HepG2 (cell line): ENCODE results near the gene IL17F. TPM values are rescaled to one million over a fixed set of nuclear protein-coding genes. Genes with fewer than 3 reads are reported as not detected.

Source experiments
- ADNP ChIP-seq: sonication (generic); formaldehyde crosslinking; IDR thresholded peaks from 2 replicates; pipeline ENCODE4 v1.4.0; 2020; ENCODE audit warnings: missing genetic modification reagents
- ARNT ChIP-seq: fragments of 450-650 bp; IDR thresholded peaks from 2 replicates; pipeline ENCODE4 v1.6.1; 2017
- BRD4 ChIP-seq: sonication (generic); formaldehyde crosslinking; IDR thresholded peaks from 2 replicates; pipeline ENCODE4 v1.4.0; 2020; ENCODE audit warnings: missing genetic modification reagents
- CAMTA2 ChIP-seq: sonication (generic); formaldehyde crosslinking; IDR thresholded peaks from 2 replicates; pipeline ENCODE4 v1.4.0; 2020; ENCODE audit warnings: mild to moderate bottlenecking, missing genetic modification reagents, borderline replicate concordance
- CBX5 ChIP-seq: sonication (generic); formaldehyde crosslinking; IDR thresholded peaks from 2 replicates; pipeline ENCODE4 v1.4.0; 2020; ENCODE audit warnings: missing genetic modification reagents, borderline replicate concordance
- FOSL2 ChIP-seq: sonication (generic); formaldehyde crosslinking; IDR thresholded peaks from 2 replicates; pipeline ENCODE4 v1.4.0; 2020; ENCODE audit warnings: missing genetic modification reagents
- FOXJ3 ChIP-seq: sonication (generic); formaldehyde crosslinking; IDR thresholded peaks from 2 replicates; pipeline ENCODE4 v1.4.0; 2020; ENCODE audit warnings: missing genetic modification reagents, mild to moderate bottlenecking, borderline replicate concordance
- HIVEP1 ChIP-seq: sonication (generic); formaldehyde crosslinking; IDR thresholded peaks from 2 replicates; pipeline ENCODE4 v1.4.0; 2020; ENCODE audit warnings: mild to moderate bottlenecking, missing genetic modification reagents
- HMG20A ChIP-seq: IDR thresholded peaks from 2 replicates; pipeline ENCODE4 v1.6.1; 2016; ENCODE audit warnings: borderline replicate concordance
- PCBP1 ChIP-seq: fragments of 200-400 bp; formaldehyde crosslinking; IDR thresholded peaks from 2 replicates; pipeline ENCODE4 v1.6.1; 2017; ENCODE audit warnings: mild to moderate bottlenecking, low read depth, low read length, borderline replicate concordance
- REPIN1 ChIP-seq: sonication (generic); formaldehyde crosslinking; IDR thresholded peaks from 2 replicates; pipeline ENCODE4 v1.8.0; 2022; ENCODE audit warnings: missing genetic modification reagents, low read depth, mild to moderate bottlenecking, borderline replicate concordance
- SPEN ChIP-seq: sonication (generic); formaldehyde crosslinking; IDR thresholded peaks from 2 replicates; pipeline ENCODE4 v1.5.1; 2020; ENCODE audit warnings: low read depth, mild to moderate bottlenecking, missing genetic modification reagents
- THAP11 ChIP-seq: IDR thresholded peaks from 2 replicates; pipeline ENCODE4 v1.6.1; 2016; ENCODE audit warnings: missing biosample characterization, missing genetic modification reagents
- TMF1 ChIP-seq: sonication (generic); formaldehyde crosslinking; IDR thresholded peaks from 2 replicates; pipeline ENCODE4 v1.8.1; 2022; ENCODE audit warnings: low read depth, missing genetic modification reagents
- ZKSCAN8 ChIP-seq: IDR thresholded peaks from 2 replicates; pipeline ENCODE4 v1.6.1; 2016; ENCODE audit warnings: borderline replicate concordance, missing genetic modification reagents, missing compliant biosample characterization
- ZNF251 ChIP-seq: sonication (generic); formaldehyde crosslinking; IDR thresholded peaks from 2 replicates; pipeline ENCODE4 v1.9.0; 2021; ENCODE audit warnings: mild to moderate bottlenecking, missing genetic modification reagents
- ZNF343 ChIP-seq: sonication (generic); formaldehyde crosslinking; IDR thresholded peaks from 2 replicates; pipeline ENCODE4 v1.4.0; 2020; ENCODE audit warnings: mild to moderate bottlenecking, missing genetic modification reagents
- ZNF354B ChIP-seq: sonication (generic); formaldehyde crosslinking; IDR thresholded peaks from 2 replicates; pipeline ENCODE4 v1.8.0; 2022; ENCODE audit warnings: mild to moderate bottlenecking, missing genetic modification reagents
- ZNF510 ChIP-seq: sonication (generic); formaldehyde crosslinking; IDR thresholded peaks from 2 replicates; pipeline ENCODE4 v1.4.0; 2020; ENCODE audit warnings: low read depth, mild to moderate bottlenecking, missing genetic modification reagents
- ZNF543 ChIP-seq: sonication (generic); formaldehyde crosslinking; IDR thresholded peaks from 2 replicates; pipeline ENCODE4 v1.4.0; 2020; ENCODE audit warnings: mild to moderate bottlenecking, missing genetic modification reagents
- ZNF556 ChIP-seq: sonication (generic); formaldehyde crosslinking; IDR thresholded peaks from 2 replicates; pipeline ENCODE4 v1.4.0; 2020; ENCODE audit warnings: mild to moderate bottlenecking, missing genetic modification reagents, borderline replicate concordance
- ZNF557 ChIP-seq: sonication (generic); formaldehyde crosslinking; IDR thresholded peaks from 2 replicates; pipeline ENCODE4 v1.4.0; 2020; ENCODE audit warnings: missing genetic modification reagents
- ZNF567 ChIP-seq: sonication (generic); formaldehyde crosslinking; IDR thresholded peaks from 2 replicates; pipeline ENCODE4 v1.8.1; 2023; ENCODE audit warnings: mild to moderate bottlenecking, missing genetic modification reagents, borderline replicate concordance
- ZNF782 ChIP-seq: sonication (generic); formaldehyde crosslinking; IDR thresholded peaks from 2 replicates; pipeline ENCODE4 v1.4.0; 2020; ENCODE audit warnings: missing genetic modification reagents, mild to moderate bottlenecking, borderline replicate concordance
- ZSCAN20 ChIP-seq: sonication (generic); formaldehyde crosslinking; IDR thresholded peaks from 2 replicates; pipeline ENCODE4 v1.4.0; 2020; ENCODE audit warnings: missing genetic modification reagents, mild to moderate bottlenecking, borderline replicate concordance
- polyA plus RNA-seq, 8 experiments: library from polyadenylated mRNA; depleted of rRNA in 3 of 8; stranded (reverse) in 7 of 8; unstranded in 1 of 8; fragments of >200 nt; fragmentation: Illumina TruSeq in 4 of 8; extraction: Trizol in 4 of 8; gene quantifications; 2 replicates each; pipeline versions ENCODE4 v1.2.1 to v1.2.3, GENCODE V29; 2011 to 2016; ENCODE audit warnings: low read depth in 4 of 8, missing spikeins in 1 of 8, mixed read lengths in 1 of 8; ENCODE audit not compliant: insufficient read depth in 1 of 8
- total RNA-seq, 5 experiments: library from RNA; depleted of rRNA; stranded (reverse); fragments of >200 nt; fragmentation: Illumina TruSeq; extraction: Trizol; gene quantifications; 2 replicates each; pipeline ENCODE4 v1.2.3, GENCODE V29; 2016; ENCODE audit warnings: low read depth in 1 of 5
- TF ChIP-seq, protein P1 (sequence below): sonication (generic); formaldehyde crosslinking; IDR thresholded peaks from 2 replicates; pipeline ENCODE4 v1.9.0; 2021; ENCODE audit warnings: missing genetic modification reagents, borderline replicate concordance
- TF ChIP-seq, protein P2 (sequence below): sonication (generic); IDR thresholded peaks from 2 replicates; pipeline ENCODE4 v1.6.1; 2016; ENCODE audit warnings: low read depth, borderline replicate concordance
- TF ChIP-seq, protein P3 (sequence below): sonication (generic); formaldehyde crosslinking; IDR thresholded peaks from 2 replicates; pipeline ENCODE4 v1.5.0; 2020; ENCODE audit warnings: mild to moderate bottlenecking, missing genetic modification reagents
- TF ChIP-seq, protein P4 (sequence below): sonication (generic); formaldehyde crosslinking; IDR thresholded peaks from 2 replicates; pipeline ENCODE4 v1.8.0; 2022; ENCODE audit warnings: missing genetic modification reagents, low read depth, mild to moderate bottlenecking, borderline replicate concordance

Gene IL17F
- total and polyA plus RNA-seq, 2 of the 13 experiments (the other 11 are each of a cell fraction or from before 2014, with no cell fraction given), result not detected

DNA sequence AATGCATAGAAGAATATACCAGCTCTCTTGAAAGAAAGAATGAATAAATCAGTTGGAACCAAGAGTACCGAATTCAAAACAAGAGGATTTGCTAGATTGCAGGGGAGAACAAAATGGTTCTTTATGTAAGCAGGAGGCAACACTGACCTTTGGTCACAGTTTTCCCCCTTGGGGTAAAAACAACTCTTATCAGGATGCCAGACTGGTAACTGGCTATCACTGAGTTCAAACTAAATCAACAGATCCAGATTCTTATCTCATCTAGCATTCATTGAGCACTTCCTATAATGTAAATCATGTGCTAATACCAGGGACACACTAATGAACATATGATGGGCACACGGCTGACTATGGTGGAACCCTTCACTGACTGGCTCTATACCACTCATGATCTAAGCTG is 4.8 kb upstream of the IL17F start (continued):
- no peak for TF ChIP-seq TMF1 (CRISPR knock-in tag)
- peak; percentile 40 for TF ChIP-seq FOSL2 (CRISPR knock-in tag)
- TF ChIP-seq ZNF567 (CRISPR knock-in tag), result no peak
- TF ChIP-seq BRD4 (CRISPR knock-in tag), result no peak
- peak; percentile 70 for TF ChIP-seq HMG20A (CRISPR knock-in tag)
- no peak for TF ChIP-seq ZNF782 (CRISPR knock-in tag)
- TF ChIP-seq, protein P1, sequence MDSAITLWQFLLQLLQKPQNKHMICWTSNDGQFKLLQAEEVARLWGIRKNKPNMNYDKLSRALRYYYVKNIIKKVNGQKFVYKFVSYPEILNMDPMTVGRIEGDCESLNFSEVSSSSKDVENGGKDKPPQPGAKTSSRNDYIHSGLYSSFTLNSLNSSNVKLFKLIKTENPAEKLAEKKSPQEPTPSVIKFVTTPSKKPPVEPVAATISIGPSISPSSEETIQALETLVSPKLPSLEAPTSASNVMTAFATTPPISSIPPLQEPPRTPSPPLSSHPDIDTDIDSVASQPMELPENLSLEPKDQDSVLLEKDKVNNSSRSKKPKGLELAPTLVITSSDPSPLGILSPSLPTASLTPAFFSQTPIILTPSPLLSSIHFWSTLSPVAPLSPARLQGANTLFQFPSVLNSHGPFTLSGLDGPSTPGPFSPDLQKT (CRISPR knock-in tag), result no peak
- no peak for TF ChIP-seq REPIN1 (CRISPR knock-in tag)
- no peak for TF ChIP-seq SPEN (CRISPR knock-in tag)
- no peak for TF ChIP-seq CBX5 (CRISPR knock-in tag)
- TF ChIP-seq THAP11 (CRISPR knock-in tag), result 0 out of 2 replicates have a peak, but pooled peaks have one; percentile 10
- TF ChIP-seq CAMTA2 (CRISPR knock-in tag), result no peak
- TF ChIP-seq, protein P2, sequence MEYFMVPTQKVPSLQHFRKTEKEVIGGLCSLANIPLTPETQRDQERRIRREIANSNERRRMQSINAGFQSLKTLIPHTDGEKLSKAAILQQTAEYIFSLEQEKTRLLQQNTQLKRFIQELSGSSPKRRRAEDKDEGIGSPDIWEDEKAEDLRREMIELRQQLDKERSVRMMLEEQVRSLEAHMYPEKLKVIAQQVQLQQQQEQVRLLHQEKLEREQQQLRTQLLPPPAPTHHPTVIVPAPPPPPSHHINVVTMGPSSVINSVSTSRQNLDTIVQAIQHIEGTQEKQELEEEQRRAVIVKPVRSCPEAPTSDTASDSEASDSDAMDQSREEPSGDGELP, result no peak
- no peak for TF ChIP-seq ADNP (CRISPR knock-in tag)
- TF ChIP-seq HIVEP1, result no peak
- TF ChIP-seq ARNT, result no peak
- no peak for TF ChIP-seq ZSCAN20 (CRISPR knock-in tag)
- no peak for TF ChIP-seq ZNF543
- TF ChIP-seq ZNF557, result no peak
- no peak for TF ChIP-seq PCBP1
- TF ChIP-seq, protein P3, sequence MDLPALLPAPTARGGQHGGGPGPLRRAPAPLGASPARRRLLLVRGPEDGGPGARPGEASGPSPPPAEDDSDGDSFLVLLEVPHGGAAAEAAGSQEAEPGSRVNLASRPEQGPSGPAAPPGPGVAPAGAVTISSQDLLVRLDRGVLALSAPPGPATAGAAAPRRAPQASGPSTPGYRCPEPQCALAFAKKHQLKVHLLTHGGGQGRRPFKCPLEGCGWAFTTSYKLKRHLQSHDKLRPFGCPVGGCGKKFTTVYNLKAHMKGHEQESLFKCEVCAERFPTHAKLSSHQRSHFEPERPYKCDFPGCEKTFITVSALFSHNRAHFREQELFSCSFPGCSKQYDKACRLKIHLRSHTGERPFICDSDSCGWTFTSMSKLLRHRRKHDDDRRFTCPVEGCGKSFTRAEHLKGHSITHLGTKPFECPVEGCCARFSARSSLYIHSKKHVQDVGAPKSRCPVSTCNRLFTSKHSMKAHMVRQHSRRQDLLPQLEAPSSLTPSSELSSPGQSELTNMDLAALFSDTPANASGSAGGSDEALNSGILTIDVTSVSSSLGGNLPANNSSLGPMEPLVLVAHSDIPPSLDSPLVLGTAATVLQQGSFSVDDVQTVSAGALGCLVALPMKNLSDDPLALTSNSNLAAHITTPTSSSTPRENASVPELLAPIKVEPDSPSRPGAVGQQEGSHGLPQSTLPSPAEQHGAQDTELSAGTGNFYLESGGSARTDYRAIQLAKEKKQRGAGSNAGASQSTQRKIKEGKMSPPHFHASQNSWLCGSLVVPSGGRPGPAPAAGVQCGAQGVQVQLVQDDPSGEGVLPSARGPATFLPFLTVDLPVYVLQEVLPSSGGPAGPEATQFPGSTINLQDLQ (CRISPR knock-in tag), result no peak
- 0 out of 2 replicates have a peak, but pooled peaks have one; percentile 17 for TF ChIP-seq FOXJ3 (CRISPR knock-in tag)
- TF ChIP-seq ZNF510 (CRISPR knock-in tag), result no peak
- no peak for TF ChIP-seq ZNF251 (CRISPR knock-in tag)
- TF ChIP-seq ZKSCAN8 (CRISPR knock-in tag), result 0 out of 2 replicates have a peak, but pooled peaks have one; percentile 24
- no peak for TF ChIP-seq ZNF556 (CRISPR knock-in tag)
- TF ChIP-seq ZNF354B, result no peak
- TF ChIP-seq, protein P4, sequence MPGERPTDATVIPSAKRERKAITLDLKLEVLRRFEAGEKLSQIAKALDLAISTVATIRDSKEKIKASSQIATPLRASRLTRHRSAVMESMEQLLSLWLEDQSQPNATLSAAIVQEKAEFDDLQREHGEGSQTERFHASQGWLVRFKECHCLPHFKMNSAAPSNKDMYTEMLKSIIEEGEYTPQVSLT (CRISPR knock-in tag), result no peak
- TF ChIP-seq ZNF343 (CRISPR knock-in tag), result no peak
